Amniotic epithelial cell (primary cell): ENCODE measurements around the gene ERCC1.
"Not testable (repeated sequence)": the region's sequence is repeated elsewhere in the genome, so short reads cannot be mapped to it uniquely, and the experiment has no call there.

Experiments
- DNase-seq: peaks from one replicate; pipeline ENCODE4 v3.0.0-alpha.2; 2010; ENCODE audit warnings: low read depth

Gene ERCC1

DNA sequence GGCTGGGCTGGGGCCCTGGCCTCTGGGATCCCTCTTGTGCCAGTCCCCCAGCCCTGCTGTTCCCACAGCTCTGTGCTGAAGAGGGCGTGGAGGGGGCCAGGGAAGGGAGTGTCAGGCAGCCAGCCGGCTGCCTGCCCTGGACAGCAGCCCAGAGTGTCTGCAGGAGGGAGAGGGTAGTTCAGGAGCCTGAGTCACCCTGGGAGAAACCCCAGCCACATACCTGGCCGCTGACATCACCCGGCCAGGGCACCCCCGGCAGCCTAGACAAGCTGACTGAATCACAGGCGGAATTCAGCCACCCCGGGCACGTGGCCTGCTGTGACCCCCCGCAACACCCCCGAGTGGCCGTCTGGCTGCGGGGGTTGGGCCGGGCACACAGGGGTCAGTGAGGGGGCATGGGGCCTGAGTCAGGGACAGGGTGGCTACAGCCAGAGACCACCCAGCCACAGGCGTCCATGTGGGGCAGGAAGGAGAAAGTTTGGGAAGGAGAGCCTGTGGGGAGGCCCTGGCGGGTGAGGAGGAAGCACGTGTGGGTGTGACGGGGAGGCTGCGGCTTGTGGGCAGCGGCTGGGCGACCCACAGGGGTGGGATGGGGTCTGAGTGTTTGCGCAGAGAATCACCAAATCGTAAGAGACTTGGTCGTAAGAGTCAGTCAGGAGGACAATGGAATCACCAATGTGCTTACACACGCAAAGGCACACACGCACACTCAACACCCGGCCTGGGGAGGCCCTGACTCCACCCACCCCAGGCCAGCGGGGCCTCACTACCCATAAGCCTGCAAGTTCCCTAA lies 32.2 kb upstream of the ERCC1 start:
- DNase-seq, result peak; percentile 99

DNA sequence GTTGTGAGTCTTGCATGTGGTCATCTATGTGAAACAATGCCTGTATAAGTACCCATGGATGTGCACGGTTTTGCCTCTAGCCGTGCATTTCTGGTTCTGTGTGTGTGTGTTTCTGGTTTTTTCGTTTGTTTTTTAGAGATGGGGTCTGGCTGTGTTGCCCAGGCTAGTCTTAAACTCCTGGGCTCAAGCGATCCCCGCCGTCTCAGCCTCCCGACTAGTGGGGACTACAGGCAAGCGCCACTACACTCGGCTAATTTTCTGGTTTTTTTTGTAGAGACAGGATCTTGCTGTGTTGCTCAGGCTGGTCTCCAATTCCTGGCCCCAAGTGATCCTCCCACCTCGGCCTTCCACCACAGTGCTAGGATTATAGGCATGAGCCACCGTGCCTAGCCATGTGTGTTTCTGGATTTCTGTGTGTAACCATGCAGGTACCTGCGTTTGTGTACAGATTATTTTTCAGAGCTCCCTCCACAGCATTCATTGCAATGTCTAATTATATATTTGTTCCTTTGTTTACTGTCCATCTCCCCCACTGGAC lies 28.2 kb upstream of the ERCC1 start:
- DNase-seq, result no peak

DNA sequence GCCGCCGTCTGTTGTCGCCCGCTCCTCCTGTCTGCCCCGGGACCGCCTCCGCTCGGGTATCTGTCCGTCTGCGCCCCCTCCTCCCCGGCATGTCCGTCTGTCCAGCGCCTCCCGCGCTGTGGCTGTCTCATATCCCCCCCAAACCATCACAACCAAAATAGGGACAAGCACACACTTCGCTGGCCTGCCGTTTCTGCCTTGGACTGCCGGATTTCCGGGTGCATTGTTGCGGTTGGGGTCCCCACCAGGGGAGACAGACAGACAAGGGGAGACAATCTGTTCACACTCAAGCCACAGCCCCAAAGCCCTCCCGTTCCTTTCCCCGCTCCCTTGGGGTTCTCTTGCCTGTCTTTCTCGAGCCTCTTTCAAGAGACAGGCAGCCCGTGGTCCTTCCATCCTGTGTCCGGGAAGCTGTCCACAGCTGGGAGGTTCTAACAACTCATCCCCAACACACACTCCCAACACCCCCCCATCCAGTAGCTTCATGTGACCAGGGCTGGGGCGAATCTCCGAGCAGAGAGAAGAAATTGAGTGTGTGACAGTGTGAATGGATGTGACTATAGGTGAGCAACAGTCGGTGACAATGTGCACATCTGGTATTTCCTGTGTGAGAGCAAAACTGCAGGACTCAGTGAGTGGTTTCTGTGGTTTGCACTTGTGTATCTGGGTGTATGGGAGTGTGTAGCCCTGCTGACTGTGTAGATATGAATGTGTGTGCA lies 27.6 kb upstream of the ERCC1 start:
- DNase-seq, result peak; percentile 70

DNA sequence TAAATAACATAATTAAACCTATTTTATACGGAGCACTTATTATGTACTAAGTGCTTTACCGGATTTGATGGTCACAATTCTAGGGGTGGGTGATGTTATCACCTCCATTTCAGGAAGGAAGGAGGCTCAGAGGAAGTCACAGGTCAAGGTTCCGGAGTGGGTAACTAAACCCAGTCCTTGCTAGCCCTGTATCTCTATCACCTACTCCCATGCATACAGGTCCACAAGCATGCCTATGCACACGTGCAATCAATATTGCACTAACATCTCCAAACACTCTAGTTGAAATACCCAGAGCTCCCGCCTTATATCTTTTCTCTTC lies 26.3 kb upstream of the ERCC1 start:
- no peak for DNase-seq

DNA sequence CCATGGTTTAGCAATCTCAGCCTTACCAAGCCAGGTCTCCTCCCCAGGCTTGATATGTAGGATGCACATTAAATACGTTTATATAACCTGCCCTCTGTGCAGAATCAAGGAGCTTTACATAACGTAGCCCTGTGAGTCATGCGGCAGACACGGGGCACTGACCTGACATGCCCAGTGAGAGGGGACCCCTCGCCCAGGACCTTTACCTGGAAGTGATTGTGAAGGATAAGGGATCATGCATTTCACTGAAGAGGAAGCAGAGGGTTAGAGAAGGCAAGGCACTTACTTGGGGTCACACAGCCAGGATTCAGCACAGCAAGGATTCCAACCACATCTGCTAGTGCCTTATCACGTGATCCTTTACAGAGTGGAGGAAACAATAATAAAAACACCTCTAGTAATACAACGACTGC lies 25.2 kb upstream of the ERCC1 start:
- no peak for DNase-seq

DNA sequence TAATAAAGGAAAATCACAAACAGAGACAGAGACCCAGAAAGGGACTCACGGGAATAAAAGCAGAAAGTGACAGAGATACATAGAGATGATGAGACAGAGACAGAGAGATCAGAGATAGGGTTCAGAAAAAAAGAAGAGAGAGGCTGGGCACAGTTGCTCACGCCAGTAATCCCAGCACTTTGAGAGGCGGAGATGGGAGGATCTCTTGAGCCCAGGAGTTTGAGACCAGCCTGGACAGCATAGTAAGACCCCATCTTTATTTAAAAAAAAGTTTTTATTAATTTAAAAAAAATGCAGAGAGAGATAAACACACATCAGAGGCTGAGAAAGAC lies 24.7 kb upstream of the ERCC1 start:
- DNase-seq, result no peak

DNA sequence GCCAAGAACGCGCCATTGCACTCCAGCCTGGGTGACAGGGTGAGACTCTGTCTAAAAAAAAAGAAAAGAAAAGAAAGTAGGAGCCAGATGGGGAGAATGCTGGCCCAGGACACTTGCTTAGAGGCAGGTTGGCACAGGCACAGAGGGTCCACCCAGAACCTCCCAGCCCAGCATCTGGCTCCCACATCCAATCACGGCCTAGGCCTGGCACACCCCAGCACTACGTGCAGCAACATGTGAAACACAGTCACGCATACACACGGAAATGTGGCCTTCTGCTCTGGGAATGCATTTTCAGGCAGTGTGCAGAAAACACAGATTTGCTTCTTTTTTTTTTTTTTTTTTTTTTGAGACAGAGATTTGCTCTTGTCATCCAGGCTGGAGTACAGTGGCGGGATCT lies 23.2 kb upstream of the ERCC1 start:
- DNase-seq, result no peak

DNA sequence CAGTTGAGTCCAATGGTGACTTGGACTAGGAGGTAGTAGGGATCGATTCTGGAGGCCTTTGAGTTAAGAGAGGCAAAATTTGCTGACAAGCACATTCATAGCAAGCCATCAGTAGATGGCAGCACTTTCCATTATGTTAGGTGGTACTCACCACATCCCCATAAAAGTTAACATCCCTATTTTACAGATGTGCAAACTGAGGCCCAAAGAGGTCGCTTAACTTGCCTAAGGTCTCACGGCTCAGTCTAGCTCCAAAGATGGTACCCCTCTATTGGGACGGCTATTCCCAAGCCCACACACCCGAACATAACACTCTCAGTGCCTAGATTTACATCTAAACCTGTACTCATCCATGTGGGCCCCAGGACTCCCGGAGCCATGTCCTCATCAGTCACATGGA lies 22.6 kb upstream of the ERCC1 start:
- DNase-seq, result peak; percentile 52

DNA sequence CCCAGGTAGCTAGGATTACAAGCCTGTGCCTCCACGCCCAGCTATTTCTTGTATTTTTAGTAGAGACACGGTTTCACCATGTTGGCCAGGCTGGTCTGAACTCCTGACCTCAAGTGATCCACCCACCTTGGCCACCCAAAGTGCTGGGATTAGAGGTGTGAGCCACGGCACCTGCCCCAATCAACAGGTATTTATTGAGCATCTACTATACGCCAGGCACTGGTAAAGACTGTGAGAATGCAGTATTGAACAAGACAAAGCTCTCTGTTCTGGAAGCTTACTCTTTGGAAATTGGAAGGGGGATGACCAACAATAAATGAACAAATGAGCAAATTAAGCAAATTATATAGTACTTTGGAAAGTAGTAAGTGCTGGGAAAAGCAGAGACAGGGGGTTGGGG lies 21.4 kb upstream of the ERCC1 start:
- DNase-seq, result no peak

DNA sequence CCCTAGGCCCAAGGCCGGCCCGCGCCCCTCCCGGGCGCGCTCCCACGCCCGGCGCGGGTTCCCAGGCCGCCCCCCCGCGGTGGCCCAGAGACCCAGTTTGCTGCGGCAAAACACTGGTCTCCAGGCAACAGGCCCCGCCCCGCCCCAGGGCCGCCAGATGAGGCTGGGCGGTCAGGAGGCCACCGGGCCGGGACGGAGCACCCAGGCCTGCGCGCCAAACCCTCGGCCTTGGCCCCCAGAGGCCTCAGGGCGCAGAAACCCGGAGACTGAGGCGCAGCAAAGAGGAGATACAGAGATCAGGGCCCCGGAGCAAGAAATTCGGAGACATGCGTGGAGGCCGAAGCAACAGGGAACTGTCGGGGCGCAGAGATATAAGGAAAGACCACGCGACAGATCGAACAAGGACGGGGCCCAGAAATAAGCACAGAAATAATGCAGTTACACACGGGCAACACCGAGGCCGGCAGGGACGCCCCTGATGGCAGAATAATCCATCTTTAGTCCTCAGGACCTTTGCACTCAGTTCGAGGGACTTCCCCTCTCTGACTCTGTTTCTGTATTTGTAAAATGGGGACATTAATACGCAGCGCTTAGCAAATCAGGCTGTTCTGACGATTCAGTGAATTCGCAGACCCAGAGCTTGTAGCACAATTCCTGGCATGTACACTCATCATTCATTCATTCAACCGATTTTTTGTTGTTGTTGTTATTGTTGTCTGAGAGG lies 20.8 kb upstream of the ERCC1 start:
- DNase-seq, result peak; percentile 72

DNA sequence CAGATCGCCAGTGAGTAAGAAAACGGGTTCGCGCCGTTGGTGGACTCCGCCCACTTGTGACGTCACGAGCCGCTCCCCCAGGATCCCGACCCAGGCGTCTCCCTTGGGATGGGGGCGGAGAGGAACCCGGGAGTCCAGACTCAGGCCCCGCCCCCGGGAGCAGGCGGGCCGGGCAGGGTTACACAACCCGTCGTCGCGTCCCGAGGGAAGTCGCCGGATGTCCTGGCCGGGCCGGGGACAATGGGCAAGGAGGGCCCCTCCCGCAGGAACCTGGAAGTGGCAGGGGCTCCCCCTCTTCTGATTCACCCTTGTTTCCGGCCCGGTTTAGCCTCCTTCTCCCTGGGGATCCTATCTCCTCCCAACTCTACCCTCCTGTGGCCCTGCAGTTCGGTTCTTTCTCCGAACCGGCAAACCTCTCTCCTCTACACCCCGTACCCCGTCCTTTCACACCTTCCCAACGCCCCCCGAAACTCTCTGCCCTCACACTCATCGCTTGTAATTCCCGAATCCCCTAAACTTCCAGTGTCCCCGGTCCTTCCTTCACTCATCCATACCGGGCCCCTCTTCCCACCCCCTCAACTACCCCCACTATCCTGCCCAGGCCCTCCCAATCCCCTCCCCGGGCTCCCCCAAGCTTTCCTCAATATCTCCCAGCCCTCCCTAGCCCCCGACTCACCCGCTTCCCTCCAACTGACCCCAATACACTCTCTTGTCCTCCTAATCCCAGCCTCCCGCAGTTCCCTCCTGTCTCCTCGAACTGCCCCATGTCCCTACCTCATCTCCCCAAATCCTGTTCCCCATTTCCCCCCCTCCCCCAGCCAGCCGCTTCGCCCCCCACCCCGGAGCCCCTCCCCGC lies 20.0 kb upstream of the ERCC1 start:
- DNase-seq, result peak; percentile 79

DNA sequence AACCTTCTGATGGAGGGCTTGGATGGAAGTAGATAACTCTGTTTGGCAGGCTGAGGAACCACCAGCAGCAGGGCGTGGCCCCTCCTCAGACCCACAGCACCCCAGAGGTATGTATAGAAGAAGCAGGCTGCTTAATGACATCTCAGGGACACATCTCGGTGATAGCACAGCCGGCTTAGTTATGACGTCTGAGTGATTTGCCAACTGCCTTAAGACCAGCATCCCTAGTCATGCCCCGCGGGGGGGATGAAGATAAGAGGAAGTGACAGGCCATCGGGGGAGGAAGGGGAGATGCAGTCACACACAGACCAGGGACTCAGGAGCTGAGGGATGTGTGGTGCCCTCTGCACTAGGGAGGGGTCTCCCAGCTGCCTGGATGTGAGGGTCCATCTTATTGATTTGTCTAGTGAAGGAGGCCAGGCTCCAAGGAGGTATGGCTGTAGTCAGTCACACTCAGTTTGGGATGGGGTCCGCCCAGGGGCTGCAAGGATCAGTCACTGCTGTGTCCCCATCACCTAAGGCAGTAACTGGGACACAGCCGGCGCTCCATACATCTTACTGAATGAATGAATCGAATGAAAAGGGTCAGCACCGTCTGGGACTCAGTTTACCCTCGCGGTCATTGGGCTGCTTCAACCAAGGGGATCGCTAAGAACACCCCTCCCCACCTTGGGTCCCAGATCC lies 19.2 kb upstream of the ERCC1 start:
- DNase-seq, result no peak

DNA sequence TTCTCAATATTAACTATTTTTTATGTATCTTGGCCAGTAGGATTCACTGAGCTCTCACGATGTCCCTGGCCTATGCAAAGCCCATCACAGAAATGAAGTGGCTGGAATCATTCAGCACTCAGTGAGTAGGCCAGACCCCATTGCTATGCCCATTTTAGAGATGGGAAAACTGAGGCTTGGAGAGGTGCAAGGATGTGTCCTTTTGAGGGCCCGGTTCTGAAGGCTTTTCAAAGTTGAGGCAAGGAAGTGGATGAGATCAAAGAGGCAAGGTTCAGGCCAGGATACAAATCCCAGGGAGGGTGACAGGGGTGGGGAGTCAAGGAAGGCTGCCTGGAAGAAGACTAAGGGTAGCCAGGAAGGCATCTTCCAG lies 18.7 kb upstream of the ERCC1 start:
- no peak for DNase-seq

DNA sequence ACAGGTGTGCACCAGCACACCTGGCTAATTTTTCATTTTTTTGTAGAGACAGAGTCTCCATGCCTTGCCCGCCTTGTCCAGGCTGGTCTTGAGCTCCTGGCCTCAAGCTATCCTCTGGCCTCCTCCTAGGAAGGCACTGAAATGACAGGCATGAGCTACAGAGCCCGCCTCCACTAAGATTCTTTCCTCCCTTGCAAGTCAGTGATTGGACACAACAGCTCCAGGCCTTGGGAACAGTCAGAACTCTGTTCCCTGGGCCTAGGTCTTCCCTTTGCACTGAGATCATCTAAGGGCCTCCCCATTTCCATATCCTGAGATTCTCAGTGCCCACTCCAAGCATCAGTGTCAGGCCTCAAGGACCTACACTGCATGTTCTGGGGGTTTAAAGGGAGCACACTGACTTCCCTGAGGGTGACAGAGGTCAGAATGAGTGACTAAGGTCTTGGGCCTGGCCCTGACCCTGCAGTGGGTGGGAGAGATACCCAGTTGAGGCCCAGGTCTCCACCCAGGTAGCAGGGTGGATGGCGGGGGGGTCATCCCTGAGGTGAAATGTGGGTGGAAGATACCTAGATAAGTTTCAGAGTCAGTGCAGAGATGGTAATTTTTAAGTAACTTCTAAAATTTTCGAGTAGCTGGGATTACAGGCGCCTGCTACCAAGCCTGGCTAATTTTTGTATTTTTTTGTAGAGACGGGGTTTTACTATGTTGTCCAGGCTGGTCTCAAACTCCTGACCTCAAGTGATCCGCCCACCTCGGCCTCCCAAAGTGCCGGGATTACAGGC lies 17.3 kb upstream of the ERCC1 start:
- peak; percentile 58 for DNase-seq

DNA sequence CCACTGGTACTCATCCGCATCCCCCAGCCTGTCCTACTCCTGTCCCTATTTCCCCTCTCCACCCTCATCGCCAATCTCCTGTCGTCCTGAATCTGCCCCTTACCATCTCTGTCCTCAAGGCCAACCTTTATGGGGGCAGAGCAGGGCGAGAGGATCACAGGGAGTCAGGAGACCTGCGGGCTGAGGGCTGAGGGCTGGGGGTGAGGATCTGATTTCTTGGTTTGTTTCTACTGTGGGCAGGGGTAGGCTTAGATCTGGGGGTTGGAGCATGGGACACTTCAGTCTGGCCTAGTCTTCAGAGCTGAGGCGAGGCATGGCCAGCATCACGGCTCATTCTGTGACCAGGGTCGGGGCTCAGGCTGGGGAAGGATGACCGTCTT lies 16.5 kb upstream of the ERCC1 start:
- no peak for DNase-seq

DNA sequence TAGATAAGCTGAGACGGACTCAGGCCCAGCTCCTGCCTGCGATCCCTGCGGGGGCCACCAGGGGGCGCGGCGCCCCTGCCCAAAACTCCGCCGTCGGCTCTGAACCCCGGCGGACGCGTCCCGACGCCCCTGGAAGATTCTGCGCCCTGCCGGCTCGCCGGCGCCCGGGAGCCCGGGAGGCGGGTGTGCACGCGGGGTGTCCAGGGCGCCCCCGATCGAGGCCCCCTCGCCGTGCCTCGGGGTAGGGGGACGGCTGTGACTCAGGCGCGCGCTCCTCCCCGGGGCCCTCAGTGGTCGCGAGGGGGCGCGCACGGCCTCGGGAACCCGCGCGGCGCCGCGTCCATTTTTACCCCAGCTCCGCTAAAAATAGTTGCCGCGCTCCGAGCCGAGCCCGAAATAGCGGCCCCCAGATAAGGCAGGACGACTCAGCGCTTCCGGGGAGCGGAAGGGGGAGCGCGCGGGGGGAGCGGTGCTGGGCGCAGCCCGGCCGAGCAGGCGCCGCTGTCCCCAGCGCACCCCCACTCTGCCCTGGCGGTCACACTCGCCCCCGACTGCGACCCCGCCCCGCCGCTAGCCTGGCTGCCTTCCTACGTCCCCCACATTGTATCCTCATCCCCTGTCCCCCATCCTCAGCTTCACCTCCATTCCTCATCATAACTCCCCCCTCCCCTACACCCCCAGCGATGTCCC lies 16.0 kb upstream of the ERCC1 start:
- DNase-seq, result peak; percentile 70

DNA sequence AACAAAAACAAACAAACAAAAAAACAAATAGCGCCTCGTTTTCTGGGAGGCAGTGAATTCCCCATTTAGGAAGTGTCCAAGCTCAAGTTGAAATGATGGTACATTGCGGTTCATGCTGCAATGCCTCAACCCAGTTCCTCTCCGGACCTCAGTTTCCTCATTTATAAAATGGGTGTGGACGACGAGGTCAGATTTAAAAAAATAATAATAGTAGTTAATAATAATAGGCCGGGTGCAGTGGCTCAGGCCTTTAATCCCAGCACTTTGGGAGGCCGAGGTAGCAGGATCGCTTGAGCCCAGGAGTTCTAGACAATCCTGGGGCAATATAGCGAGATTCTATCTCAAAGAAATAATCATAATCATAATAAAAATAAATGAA lies 15.5 kb upstream of the ERCC1 start:
- no peak for DNase-seq

DNA sequence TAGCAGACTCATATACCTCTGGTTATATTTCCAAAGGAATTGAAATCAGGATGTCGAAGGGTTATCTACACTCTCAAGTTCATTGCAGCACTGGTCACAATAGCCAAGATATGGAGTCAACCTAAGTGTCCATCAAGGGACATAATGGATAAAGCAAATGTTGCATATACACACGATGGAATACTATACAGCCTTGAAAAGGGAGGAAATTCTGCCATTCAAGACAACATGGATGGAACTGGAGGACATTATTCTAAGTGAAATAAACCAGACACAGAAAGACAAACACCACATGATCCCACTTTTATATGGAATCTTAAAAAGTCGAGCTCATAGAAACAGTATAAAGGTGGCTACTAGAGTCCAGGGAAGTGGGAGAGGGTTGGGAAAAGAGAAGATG lies 13.6 kb upstream of the ERCC1 start:
- DNase-seq, result no peak

DNA sequence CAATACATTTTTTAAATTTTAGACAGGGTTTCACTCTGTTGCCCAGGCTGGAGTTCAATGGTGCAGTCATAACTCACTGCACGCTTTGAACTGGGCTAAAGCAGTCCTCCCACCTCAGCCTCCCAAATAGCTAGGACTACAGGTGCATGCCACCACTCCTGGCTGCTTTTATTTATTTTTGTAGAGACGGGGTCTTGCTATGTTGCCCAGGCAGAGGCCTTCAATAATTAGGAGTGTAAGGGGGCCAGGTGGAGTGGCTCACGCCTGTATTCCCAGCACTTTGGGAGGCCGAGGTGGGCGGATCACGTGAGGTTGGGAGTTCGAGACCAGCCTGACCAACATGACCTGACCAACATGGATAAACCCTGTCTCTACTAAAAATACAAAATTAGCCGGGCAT lies 8.8 kb upstream of the ERCC1 start:
- not testable (repeated sequence) for DNase-seq

DNA sequence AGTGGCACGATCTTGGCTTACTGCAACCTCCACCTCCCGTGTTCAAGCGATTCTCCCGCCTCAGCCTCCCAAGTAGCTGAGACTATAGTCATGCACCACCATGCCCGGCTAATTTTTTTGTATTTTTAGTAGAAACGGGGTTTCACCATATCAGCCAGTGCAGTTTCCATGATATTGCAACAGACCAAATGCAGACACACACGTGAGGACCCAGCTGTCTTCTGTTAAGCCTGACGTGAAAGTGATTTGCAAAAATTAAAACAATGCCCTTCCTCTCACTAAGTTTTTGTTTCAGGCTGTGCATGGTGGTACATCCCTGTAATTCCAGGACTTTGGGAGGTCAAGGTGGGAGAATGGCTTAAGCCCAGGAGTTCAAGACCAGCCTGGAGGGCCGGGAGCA lies 7.3 kb upstream of the ERCC1 start:
- peak; percentile 69 for DNase-seq
